GOT3 (cell line): ENCODE results near the gene TUT1.
"Not testable (repeated sequence)": the region's sequence is repeated elsewhere in the genome, so short reads cannot be mapped to it uniquely, and the experiment has no call there.

Experiments used
- DNase-seq: peaks from one replicate; lab custom pipeline; 2025; ENCODE audit warnings: mixed read lengths; lab: John Stamatoyannopoulos, UW

Gene TUT1, protein sequence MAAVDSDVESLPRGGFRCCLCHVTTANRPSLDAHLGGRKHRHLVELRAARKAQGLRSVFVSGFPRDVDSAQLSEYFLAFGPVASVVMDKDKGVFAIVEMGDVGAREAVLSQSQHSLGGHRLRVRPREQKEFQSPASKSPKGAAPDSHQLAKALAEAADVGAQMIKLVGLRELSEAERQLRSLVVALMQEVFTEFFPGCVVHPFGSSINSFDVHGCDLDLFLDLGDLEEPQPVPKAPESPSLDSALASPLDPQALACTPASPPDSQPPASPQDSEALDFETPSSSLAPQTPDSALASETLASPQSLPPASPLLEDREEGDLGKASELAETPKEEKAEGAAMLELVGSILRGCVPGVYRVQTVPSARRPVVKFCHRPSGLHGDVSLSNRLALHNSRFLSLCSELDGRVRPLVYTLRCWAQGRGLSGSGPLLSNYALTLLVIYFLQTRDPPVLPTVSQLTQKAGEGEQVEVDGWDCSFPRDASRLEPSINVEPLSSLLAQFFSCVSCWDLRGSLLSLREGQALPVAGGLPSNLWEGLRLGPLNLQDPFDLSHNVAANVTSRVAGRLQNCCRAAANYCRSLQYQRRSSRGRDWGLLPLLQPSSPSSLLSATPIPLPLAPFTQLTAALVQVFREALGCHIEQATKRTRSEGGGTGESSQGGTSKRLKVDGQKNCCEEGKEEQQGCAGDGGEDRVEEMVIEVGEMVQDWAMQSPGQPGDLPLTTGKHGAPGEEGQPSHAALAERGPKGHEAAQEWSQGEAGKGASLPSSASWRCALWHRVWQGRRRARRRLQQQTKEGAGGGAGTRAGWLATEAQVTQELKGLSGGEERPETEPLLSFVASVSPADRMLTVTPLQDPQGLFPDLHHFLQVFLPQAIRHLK

DNA sequence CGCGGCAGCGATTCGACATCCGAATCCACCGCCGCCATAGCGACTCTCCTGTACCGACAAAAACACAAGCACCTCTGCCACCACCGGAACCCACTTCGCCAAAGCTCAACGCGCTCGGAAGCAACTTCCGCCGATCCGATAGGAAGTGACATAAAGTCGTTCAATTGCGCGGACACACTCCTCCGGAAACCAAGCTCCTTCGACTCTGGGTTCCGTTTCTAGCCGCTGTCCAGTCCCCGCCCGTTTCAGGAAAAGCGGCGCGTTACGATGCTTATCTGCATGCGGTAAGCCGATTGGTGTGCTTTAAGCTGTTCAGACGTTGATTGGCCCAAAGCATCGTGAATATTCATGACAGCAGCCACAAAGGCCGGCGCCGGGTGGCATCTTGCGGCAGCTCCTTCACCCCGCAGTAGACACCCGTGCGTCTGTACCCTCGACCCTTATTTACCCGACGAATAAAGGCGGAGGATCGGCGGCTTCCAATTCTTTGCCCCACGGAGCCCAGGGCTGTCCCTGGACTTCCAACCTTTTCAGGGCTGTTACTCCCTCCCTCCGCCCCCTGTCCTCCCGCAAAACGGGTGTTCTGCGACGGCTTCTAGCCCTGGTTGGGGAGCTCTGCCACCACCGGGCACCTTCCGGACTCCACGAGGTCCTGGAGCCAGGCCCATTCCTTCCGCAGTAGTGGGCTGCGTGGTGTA lies at the start of gene TUT1:
TUT1 (minus strand) TSS at position 76 of the 698 bp plus-strand sequence; CDS start at position 38, 38 bp downstream.
- DNase-seq, result peak; percentile 92

DNA sequence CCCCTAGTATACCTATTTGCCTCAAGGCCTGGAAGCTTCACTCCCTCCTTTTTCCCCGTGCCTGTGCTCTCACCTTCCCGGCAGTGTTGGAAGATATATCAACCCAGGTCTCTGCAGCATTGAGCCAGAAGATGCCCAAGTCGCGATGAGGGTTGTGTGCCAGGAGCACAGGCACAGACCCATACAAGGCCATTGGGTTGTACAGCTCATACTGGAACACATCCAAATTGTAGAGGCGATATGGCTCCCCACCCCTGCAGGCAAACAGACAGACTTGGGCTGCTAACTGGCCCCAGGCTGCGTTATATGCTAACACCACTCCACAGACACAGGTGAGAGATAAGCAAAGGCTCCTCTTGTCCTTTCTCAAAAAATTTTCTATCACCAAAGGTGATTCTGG lies 41.2 kb upstream of the TUT1 start:
- no peak for DNase-seq

DNA sequence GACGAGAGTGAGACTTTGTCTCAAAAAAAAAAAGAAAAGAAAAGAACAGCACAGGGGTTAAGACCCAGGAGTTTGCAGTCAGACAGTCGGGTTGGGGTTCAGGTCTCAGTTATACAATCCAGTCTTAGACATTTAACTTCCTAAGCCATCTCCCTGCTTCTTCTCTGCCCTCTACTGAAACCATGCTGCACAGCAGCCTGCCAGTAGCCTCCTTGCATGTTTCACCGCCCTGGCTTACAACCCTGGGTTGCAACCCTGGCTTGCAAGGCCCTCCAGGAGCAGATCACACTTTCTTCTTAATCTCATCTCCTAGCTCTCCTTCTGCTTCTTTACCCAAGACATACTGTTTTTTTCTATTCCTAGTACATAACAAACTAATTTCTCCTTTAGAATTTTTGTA lies 36.4 kb upstream of the TUT1 start:
- no peak for DNase-seq

DNA sequence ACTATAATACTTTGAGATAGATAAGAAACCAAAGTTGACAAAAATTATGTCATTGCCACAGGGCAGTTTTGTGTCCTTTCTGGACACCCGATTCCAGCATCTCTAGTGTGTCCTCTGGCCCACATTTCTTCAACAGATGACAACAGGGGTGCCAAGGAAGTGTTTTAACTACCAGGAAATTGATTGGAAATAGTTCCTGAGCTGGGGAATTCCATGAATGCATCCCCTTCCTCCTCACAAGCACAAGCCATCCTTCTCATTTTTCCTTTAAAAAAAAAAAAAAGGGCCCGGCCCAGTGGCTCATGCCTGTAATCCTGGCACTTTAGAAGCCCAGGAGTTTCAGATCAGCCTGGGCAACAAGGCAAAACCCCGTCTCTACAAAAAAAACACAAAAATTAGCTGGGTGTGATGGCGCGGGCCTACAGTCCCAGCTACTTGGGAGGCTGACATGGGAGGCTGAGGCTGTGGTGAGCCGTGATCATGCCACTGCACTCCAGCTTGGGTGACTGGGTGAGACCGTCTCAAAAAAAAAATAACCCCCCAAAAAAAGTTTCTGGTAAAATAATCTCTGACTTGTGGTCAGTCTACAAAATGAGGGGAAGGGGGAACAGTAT lies 31.3 kb upstream of the TUT1 start:
- no peak for DNase-seq

DNA sequence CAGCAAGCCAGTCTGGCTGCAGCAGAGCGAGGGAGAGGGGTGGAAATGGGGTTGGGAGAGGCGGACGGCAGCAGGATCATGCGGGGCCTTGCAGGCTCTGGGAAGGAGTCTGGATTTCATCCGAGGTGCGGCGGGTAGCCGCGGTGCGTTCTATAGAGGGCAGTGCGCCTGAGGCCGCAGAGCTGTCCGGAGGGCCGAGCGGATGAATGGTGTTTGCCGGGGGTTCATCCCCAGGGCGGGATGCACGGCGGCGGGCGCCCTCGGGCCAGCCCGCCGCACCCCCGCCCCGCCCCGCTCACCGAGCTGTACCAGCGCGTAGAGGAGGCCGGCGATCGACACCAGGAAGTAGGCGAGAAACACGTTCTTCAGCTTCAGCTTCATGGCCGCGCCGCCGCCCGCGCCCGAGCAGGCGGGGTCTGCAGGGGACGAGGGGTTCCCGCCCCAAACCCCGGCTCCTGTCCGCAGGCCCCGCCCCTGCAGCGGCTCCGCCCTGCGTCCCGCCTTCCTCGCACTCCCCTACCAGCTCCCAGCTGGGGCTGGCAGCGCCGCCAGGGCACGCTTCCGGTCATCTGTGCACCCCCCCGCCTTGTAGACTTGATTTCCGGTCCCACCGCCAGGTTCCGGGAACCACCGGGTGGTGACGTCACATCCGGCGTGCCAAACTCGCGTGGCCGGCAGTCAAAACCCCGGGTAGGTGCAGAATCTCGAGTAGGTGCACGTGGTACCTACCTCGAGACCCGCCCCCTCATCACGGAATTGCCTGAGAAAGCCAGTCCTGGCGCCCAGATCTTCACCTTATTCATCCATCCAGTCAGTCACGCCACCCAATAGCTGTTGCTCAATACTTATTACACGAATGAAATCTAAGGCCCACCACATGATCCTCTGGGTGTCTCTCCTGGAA lies 30.5 kb upstream of the TUT1 start, which contains the start of gene B3GAT3:
B3GAT3 (minus strand) TSS at position 420 of the 904 bp plus-strand sequence; CDS start at position 381, 39 bp downstream.
- DNase-seq, result peak; percentile 96

DNA sequence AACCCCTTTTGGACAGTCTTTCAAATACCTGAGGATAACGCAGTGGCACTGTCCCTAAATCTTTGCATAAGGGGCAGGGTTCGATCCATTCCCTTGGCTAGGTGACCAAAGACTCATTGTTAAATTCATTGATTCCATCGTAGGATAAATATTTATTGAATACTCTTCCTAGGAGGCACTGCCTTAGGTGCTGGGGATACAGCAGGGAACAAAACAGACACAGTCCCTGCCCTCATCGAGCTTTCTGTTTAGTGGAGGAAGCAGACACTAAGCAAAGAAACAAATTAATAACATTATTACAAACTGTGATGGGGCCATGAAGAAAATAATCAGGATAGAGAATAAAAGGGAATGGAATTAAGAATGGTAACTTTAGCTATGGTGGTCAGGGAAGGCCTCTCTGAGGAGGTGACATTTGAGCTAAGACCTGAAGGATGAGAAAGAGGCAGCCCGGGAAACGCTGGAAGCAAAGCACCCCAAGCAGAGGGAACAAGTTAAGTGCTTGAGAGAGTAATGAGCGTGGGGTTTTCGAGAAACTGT lies 29.8 kb upstream of the TUT1 start:
- no peak for DNase-seq

DNA sequence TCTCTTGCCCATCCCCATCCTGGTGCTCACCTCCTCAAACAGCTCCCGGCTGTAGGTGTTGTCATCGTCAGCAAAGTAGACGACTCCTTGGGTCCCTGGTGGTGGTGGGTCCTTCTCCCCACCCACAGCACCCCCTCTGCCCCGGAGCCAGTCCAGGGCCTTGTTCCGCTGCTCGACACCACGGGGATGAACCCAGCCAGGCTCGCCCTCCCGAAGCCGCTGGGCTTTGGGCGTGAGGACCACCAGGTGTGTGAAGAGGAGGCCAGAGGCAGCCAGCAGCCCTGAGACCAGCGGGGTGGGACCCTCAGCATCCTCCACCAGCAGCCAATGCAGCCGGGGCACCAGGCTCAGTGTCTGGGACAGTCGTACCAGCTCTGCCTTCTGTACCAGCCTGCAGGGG lies 25.6 kb upstream of the TUT1 start:
- not testable (repeated sequence) for DNase-seq

DNA sequence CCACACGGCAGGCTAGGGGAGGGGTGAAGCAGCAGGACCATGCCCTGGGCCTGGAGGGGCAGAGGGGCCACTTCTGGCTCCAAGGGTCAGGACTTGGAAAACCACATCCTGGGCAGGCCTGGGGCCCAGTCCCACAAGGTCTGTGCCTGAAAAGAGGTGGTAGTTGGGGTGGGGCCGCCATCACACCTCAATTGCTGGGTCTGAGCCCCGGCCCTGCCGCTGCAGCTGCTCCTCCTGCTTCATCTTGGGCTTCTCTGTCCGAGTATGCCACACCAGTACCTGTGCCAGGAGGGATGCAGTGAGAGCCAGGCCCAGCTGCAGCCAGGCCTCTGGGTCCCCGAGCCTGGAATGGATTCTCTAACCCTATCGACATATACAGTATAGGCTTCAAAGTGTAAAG lies 24.2 kb upstream of the TUT1 start:
- no peak for DNase-seq

DNA sequence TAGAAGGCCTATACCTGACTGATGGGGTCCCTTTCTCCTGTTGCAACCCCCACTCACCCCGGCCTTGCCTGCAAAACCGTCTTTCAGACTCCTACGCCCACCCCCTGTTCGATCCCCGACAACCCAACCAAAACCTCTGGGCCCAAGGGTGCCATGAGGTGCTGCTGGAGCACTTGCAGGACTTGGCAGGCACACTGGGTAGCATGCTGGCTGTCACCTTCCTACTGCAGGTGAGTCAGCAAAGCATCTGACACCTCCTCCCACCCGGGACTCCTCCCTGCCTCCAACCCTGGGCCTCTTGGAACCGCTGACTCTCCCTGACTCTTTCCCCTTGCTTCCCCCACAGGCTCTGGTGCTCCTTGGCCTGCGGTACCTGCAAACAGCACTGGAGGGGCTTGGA lies 23.0 kb upstream of the TUT1 start:
- DNase-seq, result no peak

DNA sequence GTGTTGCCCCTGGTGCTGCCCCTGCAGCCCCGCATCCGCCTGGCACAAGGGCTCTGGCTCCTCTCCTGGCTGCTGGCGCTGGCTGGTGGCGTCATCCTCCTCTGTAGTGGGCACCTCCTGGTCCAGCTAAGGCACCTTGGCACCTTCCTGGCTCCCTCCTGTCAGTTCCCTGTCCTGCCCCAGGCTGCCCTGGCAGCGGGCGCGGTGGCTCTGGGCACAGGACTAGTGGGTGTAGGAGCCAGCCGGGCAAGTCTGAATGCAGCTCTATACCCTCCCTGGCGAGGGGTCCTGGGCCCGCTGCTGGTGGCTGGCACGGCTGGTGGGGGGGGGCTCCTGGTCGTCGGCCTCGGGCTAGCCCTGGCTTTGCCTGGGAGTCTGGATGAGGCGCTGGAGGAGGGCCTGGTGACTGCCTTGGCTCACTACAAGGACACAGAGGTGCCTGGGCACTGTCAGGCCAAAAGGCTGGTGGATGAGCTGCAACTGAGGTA lies 22.0 kb upstream of the TUT1 start:
- no peak for DNase-seq

DNA sequence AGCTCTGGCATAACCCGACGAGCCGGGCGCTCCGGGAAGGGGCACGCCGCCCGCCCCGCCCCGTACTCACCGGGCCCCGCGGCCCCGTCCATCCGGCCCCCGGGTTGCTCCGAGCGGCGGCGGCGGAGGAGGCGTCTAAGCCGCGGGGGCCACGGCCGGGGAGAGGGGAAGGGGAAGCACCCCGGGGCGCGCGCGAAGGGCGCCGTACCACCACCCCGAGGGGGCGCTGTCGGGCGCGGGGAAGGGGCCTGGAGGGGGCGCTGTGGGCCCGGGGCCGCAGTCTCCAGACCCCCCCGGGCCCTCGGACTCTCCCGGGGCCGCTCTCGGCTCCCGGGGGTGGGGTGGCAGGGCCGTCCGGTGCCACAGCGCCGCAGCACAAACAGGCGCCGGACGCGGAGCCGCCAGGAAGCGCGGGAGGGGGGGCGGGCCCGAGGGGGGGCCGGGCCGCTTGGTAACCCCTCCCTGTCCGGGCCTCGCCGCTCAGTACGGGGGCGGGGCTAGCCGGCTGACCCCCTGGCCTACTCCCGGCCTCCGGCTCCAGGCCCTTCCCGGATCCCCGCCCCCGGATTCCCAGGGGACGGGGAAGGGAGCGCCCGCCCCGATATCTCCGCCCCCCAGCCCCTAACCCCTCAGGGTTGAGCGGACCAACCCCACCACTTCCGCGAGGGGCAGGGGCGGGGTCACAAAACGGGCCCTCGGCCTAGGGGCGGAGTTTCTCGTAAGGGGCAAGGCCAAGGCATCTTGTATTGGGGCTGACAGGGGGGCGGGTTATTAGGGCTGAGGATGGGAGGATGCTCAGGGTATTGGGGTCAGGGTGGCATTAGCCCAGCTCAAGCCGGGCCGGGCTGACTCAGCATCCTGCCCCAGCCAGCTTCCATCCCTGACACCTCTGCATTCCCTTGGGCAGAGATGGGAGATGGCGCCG lies 21.3 kb upstream of the TUT1 start, which contains the start of the genes EML3 and ROM1:
EML3 (minus strand) TSS at position 410 of the 925 bp plus-strand sequence; CDS start at position 92, 318 bp downstream.
ROM1 (plus strand) TSS at position 892 of the 925 bp plus-strand sequence; CDS start at position 917, 25 bp downstream.
- DNase-seq, result peak; percentile 78

DNA sequence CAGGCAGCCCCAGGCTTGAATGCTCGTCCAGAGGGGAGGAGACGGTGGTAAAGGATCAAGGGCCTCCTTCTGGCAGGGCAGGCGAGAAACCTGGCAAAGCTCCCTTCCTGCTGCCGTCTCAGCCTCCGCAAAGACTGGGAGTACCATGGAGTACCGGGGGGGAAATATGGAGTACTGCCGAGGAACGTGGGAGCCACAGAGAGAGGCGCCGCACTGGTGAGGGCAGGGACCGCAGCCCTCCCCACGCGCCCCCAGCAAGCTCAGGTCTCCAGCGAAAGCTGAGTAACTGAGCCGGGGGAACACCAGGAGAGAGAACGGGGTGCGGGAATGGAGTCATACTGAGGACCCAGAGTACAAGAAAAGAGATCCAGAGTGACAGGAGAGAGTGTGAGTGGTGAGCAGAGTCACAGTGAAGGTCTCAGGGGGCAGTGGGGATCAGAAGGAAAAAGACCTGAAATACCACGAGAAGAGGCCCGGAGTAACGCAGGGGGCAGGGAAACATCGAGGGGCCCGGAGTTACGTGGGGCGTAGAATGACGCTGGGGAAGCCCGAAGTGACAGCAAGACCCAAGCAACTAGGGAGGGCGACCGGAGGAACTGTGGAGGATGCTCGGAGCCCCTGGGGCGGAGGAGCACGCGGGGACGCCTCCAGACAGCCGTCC lies 20.5 kb upstream of the TUT1 start:
- DNase-seq, result no peak

DNA sequence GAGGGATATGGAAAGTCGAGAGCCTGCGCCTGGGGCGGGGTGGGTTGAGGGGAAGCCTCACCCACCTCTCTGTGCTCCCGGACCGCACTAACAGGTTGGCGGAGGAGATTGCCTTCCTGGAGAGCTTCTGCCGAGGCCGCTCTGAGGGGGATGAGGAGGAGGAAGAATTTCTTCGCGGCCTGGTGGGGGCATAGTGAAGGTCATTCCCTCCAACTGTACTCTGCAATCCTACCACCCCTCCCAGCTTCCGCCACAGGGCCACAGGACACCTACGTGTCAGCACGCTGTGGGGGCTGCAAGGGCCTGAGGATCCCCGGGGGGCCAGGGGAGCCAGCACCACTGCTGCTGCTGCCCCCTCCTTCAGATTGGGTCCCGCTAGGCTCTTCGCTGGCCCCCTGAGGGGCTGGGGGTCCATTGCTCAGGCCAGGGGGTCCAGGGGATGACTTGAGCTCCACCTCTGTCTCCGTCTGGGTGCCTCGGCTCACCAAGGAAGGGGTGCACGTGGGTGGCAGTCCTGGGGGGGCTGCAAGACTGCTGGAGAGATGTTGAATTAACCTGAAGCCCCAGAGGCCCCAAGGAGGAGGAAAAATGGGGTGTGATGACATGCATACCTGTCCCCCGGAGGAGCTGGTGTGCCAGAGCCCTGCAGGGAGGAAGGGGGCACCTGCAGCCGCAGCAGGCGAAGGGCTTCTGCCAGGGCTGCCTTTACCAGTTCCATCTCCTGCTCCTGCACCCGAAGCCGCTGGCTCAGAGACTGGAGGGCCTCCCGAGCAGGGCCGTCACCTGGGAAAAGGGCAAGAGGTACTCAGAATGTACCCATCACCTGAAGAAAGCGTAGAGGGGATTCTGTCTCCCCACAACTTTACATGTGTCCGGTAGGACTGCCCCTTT lies 19.7 kb upstream of the TUT1 start:
- DNase-seq, result no peak

DNA sequence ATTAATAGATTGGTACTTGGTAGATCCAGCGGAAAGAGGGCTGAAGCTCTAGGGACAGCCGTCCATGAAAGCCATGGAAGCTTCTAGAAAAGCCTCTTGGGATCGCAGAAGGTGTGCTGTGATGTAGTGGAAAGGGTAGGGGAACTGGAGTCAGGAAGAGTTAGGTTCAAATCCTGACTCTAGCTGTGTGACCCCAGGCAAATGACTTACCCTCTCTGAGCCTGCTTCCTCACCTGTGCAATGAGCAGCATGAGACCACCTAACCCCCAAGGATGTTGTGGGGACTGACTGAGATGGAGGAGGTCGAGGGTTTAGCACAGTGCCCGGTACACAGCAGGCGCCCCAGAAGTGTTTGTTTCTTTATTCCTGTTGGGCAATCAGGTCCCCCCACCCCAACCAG lies 19.1 kb upstream of the TUT1 start:
- no peak for DNase-seq

DNA sequence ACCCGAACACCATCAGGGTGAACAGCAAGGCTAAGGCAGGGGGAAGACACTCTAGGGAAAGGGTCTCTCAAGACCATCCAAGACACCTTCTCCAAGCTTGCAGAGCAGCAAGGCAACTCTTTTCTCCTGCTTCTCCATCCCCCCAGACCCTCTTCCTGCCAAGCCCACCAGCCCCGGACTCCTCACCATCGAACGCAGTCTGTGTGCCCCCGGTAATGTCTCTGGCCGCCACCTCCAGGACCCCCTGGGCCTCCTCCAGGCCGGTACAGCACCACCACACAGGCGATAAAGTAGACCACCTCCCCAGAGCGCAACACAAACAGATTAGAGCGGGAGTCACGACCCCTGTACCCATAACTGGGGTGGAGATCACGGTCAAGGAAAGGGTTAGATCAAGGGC lies 17.5 kb upstream of the TUT1 start:
- DNase-seq, result no peak

DNA sequence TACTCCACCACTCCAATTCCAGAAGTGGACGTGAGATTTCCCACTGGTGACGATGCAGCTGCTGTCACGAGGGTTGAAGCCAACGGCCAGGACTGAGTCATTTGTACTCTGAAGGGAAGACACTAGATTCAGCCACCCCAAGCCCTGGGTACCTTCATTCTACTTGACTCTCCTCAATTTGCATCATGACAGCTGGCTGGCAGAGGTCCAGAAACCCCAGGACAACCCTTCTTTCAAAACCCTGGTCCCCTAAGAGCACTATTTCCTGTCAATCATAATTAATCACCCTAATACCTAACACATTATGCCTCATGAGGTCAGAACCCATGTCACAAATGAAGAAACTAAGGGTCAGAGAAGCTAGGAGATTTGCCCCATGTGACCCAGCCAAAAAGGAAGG lies 16.4 kb upstream of the TUT1 start:
- DNase-seq, result no peak

DNA sequence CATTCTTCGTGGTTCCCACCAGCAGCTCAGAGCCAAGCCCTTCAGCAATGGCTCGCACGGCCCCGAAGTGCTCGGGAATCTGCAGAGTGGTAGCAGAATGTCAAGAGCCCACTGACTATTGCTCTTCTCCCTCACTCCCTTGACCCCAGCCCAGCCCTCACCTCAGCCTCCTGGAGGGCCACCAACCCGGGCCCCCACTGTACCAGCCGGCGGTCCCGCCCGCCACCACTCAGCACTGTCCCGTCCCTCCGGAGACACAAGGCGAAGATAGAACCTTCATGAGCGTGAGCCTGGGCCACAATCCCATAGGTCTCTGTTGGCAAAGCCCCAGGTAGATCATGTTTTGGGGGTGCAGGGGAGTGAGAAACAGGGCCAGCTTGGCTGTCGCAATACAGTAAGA lies 14.6 kb upstream of the TUT1 start:
- no peak for DNase-seq
